Measurements from ENCODE around the gene SCGN. TPM values are rescaled to one million over a fixed set of nuclear protein-coding genes. Genes with fewer than 3 reads are reported as not detected.

Gene SCGN
- total RNA-seq, 1 donor from 2014 or later, result not detected

DNA sequence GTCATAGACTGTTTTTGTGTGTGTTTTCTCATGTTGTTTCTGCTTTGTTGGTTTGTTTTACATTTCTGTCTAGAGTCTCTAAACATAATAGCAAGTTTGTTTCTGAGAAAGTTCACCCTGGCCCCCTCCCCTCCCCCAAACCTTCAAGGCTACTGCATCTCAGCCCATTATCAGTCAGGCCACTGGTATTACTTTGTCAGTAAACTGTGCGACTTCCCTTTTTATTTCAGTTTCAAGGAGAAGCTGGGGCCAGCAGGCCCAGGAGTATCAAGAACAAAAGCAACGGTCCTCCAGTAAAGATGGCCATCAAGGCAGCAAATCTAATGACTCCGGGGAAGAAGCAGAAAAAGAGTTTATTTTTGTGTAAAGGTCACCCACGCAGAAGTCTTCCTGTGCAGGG lies 32.8 kb upstream of the SCGN start:
- Mint-ChIP-seq H3K9me3 (ENCODE audit: low read depth) (no peaks in the 10 kb centered on the region), H3K27ac (ENCODE audit: unreplicated experiment) (no peak overlapping the region), H3K36me3 (ENCODE audit: low read depth) (peaks cover 3% of the 10 kb centered on the region), H3K4me3 (ENCODE audit: unreplicated experiment) (no peak overlapping the region), H3K4me1 (ENCODE audit: low read depth) (no peaks in the 10 kb centered on the region), H3K27me3 (ENCODE audit: low read depth) (no peaks in the 10 kb centered on the region)
- no peak for DNase-seq (ENCODE audit: low spot score)
- TF ChIP-seq, protein P1, sequence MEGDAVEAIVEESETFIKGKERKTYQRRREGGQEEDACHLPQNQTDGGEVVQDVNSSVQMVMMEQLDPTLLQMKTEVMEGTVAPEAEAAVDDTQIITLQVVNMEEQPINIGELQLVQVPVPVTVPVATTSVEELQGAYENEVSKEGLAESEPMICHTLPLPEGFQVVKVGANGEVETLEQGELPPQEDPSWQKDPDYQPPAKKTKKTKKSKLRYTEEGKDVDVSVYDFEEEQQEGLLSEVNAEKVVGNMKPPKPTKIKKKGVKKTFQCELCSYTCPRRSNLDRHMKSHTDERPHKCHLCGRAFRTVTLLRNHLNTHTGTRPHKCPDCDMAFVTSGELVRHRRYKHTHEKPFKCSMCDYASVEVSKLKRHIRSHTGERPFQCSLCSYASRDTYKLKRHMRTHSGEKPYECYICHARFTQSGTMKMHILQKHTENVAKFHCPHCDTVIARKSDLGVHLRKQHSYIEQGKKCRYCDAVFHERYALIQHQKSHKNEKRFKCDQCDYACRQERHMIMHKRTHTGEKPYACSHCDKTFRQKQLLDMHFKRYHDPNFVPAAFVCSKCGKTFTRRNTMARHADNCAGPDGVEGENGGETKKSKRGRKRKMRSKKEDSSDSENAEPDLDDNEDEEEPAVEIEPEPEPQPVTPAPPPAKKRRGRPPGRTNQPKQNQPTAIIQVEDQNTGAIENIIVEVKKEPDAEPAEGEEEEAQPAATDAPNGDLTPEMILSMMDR (IDR thresholded peaks at IDR 0.05), result no peak

DNA sequence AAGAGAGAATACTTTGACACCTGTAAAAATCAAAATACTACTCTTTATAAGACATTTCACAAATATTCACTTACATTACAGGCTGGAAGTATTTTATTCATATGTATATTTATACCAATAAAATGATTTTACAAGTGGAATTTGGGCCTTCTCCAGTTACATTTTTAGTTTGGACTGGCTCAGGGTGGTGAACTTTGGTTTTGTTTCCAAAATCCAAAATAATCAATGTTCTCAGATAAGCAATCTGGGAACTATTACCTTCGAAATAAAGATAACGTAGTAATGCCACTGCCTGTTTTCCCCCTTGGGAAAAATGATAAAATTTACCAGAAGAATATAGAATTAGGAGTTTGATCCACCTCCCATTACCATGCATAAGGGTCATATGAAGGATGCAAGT lies 31.6 kb upstream of the SCGN start:
- Mint-ChIP-seq H3K9me3 (ENCODE audit: low read depth) (no peaks in the 10 kb centered on the region), H3K27ac (ENCODE audit: unreplicated experiment) (no peak overlapping the region), H3K4me3 (ENCODE audit: unreplicated experiment) (no peak overlapping the region), H3K27me3 (ENCODE audit: low read depth) (no peaks in the 10 kb centered on the region), H3K4me1 (ENCODE audit: low read depth) (no peaks in the 10 kb centered on the region), H3K36me3 (ENCODE audit: low read depth) (peaks cover 3% of the 10 kb centered on the region)
- TF ChIP-seq, protein P1 (IDR thresholded peaks at IDR 0.05), result no peak
- DNase-seq (ENCODE audit: low spot score), result no peak

DNA sequence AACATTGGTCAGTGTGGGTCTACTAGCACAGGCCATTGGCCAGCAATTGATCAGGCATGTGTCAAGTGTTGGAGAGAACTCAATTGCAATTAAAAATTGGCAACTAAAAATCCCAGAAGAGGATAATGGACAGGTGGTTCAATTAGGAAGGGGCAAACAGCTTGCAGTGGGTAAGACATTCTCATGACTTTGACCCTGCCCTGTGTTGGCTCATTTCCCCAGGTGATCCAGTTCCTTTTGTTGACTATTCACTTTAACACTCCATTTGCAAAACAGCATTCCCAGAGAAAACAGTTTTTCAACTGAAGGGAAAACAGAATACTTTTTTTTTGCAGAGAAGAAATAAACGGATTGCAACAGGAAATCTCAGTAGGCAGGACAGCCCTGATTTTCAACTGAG lies 28.9 kb upstream of the SCGN start:
- H3K27ac Mint-ChIP-seq (ENCODE audit: unreplicated experiment), result no peak overlapping the region

DNA sequence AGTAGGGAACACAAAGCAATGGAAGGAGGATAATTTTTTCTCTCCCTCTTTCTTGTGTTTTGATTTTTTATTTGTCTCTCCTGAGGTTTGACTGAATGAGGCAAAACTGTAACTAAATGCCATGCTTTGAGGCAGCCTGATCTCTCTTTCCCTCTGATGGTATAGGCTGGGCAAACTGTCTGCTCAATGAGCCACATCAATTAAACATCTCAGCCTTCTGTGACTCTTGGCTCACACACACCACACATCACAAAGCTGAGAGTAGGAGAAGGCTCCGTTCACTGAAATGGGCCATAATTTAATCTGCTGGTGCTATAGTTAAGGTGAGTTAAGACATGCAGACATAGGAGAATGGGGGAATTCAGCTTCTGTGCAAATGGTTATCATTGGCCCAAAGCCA lies 28.1 kb upstream of the SCGN start:
- H3K4me1 Mint-ChIP-seq (ENCODE audit: low read depth), result no peaks in the 10 kb centered on the region
- H3K4me3 Mint-ChIP-seq (ENCODE audit: unreplicated experiment), result no peak overlapping the region
- TF ChIP-seq, protein P1 (IDR thresholded peaks at IDR 0.05), result no peak
- peaks cover 3% of the 10 kb centered on the region for H3K36me3 Mint-ChIP-seq (ENCODE audit: low read depth)
- no peak for DNase-seq (ENCODE audit: low spot score)
- H3K9me3 Mint-ChIP-seq (ENCODE audit: low read depth), result no peaks in the 10 kb centered on the region
- H3K27me3 Mint-ChIP-seq (ENCODE audit: low read depth), result no peaks in the 10 kb centered on the region
- no peak overlapping the region for H3K27ac Mint-ChIP-seq (ENCODE audit: unreplicated experiment)

More for the DNA sequence above, 28.9 kb upstream of the SCGN start:
- TF ChIP-seq, protein P1 (IDR thresholded peaks at IDR 0.05), result no peak
- Mint-ChIP-seq H3K27me3 (ENCODE audit: low read depth) (no peaks in the 10 kb centered on the region), H3K4me3 (ENCODE audit: unreplicated experiment) (no peak overlapping the region), H3K9me3 (ENCODE audit: low read depth) (no peaks in the 10 kb centered on the region), H3K4me1 (ENCODE audit: low read depth) (no peaks in the 10 kb centered on the region), H3K36me3 (ENCODE audit: low read depth) (peaks cover 3% of the 10 kb centered on the region)
- DNase-seq (ENCODE audit: low spot score), result no peak

DNA sequence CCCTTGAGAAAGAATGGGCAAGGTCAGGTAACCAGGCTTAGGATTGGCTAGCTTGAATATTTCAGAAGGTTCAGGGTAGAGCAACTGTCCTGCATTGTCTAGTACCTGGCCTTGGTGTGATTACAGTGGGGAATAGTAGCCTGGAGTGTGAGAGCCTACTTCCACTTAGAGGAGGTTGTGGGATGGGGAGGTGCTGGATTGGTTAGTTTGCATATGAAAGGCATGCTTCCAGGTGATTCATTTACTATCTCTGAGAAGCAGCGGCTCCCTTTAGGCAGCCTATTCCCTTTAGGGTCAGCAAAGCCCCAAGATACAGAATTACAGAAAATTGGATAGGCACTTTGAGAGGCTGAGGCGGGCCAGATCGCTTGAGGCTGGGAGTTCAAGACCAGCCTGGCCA lies 25.0 kb upstream of the SCGN start:
- Mint-ChIP-seq H3K27ac (ENCODE audit: unreplicated experiment) (no peak overlapping the region), H3K27me3 (ENCODE audit: low read depth) (peaks cover 12% of the 10 kb centered on the region)
- TF ChIP-seq, protein P1 (IDR thresholded peaks at IDR 0.05), result no peak

More for the DNA sequence above, 25.0 kb upstream of the SCGN start:
- no peak for DNase-seq (ENCODE audit: low spot score)
- H3K36me3 Mint-ChIP-seq (ENCODE audit: low read depth), result no peaks in the 10 kb centered on the region
- no peaks in the 10 kb centered on the region for H3K4me1 Mint-ChIP-seq (ENCODE audit: low read depth)
- H3K4me3 Mint-ChIP-seq (ENCODE audit: unreplicated experiment), result no peak overlapping the region
- H3K9me3 Mint-ChIP-seq (ENCODE audit: low read depth), result no peaks in the 10 kb centered on the region
